Right ventricle myocardium inferior (tissue), 1 donor: Measurements from ENCODE around the gene PAH. TPM values are rescaled to one million over a fixed set of nuclear protein-coding genes. Genes with fewer than 3 reads are reported as not detected.

Experiments used
- ATAC-seq: fragments of 200-7000 bp; cut with Tn5 transposase; one replicate; pipeline ENCODE4 v1.9.1; 2020; ENCODE audit warnings: mild to moderate bottlenecking, moderate library complexity
- DNase-seq: peaks from one replicate; pipeline ENCODE4 v3.0.0; 2021; ENCODE audit errors: missing footprints
- intact Hi-C: fragments of 100-400 bp; cut with DNase I; formaldehyde crosslinking; loops from one replicate; pipeline ENCODE4 v1.11.0; 2022
- total RNA-seq: library from RNA; stranded (reverse); fragmentation: NEBNext Ultra II Directional; extraction: Animal tissue kit (Norgen Biotek cat#: 25700); gene quantifications from one replicate; pipeline ENCODE4 v1.2.1, GENCODE V29; 2021
- donor health status: DM: no; HTN: yes; CAD: no; lungs with severe emphysema.

The PAH gene
- total RNA-seq, 1 donor from 2014 or later: not detected

GRCh38 chr12:102905229-102905628 lies 11.8 kb downstream of the PAH start:
- DNase-seq: no peak
- intact Hi-C loops: no loop called here
- no peak for ATAC-seq

GRCh38 chr12:102903337-102904007 lies 13.6 kb downstream of the PAH start:
- no peak for DNase-seq
- intact Hi-C loops: no loop called here
- ATAC-seq: no peak

GRCh38 chr12:102902093-102902492 lies 15.0 kb downstream of the PAH start:
- no peak for DNase-seq
- intact Hi-C loops: no loop called here
- no peak for ATAC-seq

GRCh38 chr12:102900389-102900788 lies 16.7 kb downstream of the PAH start:
- intact Hi-C loops: no loop called here
- ATAC-seq (no peak), DNase-seq (no peak)

GRCh38 chr12:102896067-102896466 lies 21.0 kb downstream of the PAH start:
- intact Hi-C loops: no loop called here
- no peak for DNase-seq
- ATAC-seq: no peak

GRCh38 chr12:102891756-102892155 lies 25.3 kb downstream of the PAH start:
- intact Hi-C loops: no loop called here
- ATAC-seq (no peak), DNase-seq (no peak)

GRCh38 chr12:102888511-102888910 lies 28.5 kb downstream of the PAH start:
- ATAC-seq: no peak
- intact Hi-C loops: no loop called here
- no peak for DNase-seq

GRCh38 chr12:102885043-102885932 lies 31.8 kb downstream of the PAH start:
- ATAC-seq: no peak
- intact Hi-C loops: no loop called here
- no peak for DNase-seq

GRCh38 chr12:102883204-102883799 lies 33.7 kb downstream of the PAH start:
- intact Hi-C loops: loop anchor here (5.0 kb wide), 2 partner anchors 664 to 941 kb away; no protein-coding TSS in a partner anchor
- ATAC-seq (no peak), DNase-seq (no peak)

GRCh38 chr12:102880783-102881182 lies 36.3 kb downstream of the PAH start:
- intact Hi-C loops: loop anchor here (5.0 kb wide), 2 partner anchors 667 to 938 kb away; no protein-coding TSS in a partner anchor
- ATAC-seq (no peak), DNase-seq (no peak)

- DNase-seq (peak; percentile 69), ATAC-seq (peak; percentile 52)
- intact Hi-C loops: no loop called here
These were observed 37.8 kb downstream of the PAH start for GRCh38 chr12:102879144-102879763.

GRCh38 chr12:102876883-102877282 lies 40.2 kb downstream of the PAH start:
- intact Hi-C loops: no loop called here
- no peak for ATAC-seq

GRCh38 chr12:102874819-102875218 lies 42.2 kb downstream of the PAH start:
- DNase-seq (no peak), ATAC-seq (no peak)
- intact Hi-C loops: no loop called here

More at GRCh38 chr12:102876883-102877282, 40.2 kb downstream of the PAH start:
- DNase-seq: no peak

- DNase-seq: no peak
- ATAC-seq: no peak
- intact Hi-C loops: no loop called here
These were observed 44.0 kb downstream of the PAH start for GRCh38 chr12:102873077-102873476.

- intact Hi-C loops: no loop called here
- DNase-seq (no peak), ATAC-seq (no peak)
These were observed 46.0 kb downstream of the PAH start for GRCh38 chr12:102871014-102871413.

GRCh38 chr12:102869571-102869970 lies 47.5 kb downstream of the PAH start:
- no peak for DNase-seq
- ATAC-seq: no peak
- intact Hi-C loops: no loop called here

- DNase-seq (no peak), ATAC-seq (no peak)
- intact Hi-C loops: no loop called here
These were observed 51.0 kb downstream of the PAH start for GRCh38 chr12:102865821-102866615.

- intact Hi-C loops: no loop called here
- DNase-seq: no peak
- no peak for ATAC-seq
These were observed 54.6 kb downstream of the PAH start for GRCh38 chr12:102862486-102862885.
